H1 (cell line): ENCODE data around the gene KANSL1. TPM values are rescaled to one million over a fixed set of nuclear protein-coding genes. Genes with fewer than 3 reads are reported as not detected.

Source experiments
- CTCF ChIA-PET: fragments of 300-600 bp; sonication (Branson Sonifier 250); formaldehyde crosslinking; loops from one replicate; lab custom pipeline; 2021; ENCODE audit not compliant: partially characterized antibody; lab: Charles Lee
- POLR2A ChIA-PET: fragments of 300-600 bp; sonication (Branson Sonifier 250); formaldehyde crosslinking; loops from one replicate; lab custom pipeline; 2021; ENCODE audit warnings: inconsistent platforms; ENCODE audit not compliant: partially characterized antibody; lab: Charles Lee
- DNase-seq, 2 experiments: peaks; one replicate each; pipeline versions ENCODE4 v3.0.0 to v3.0.0-alpha.2; 2010 to 2022; ENCODE audit warnings: low spot score in 2 of 2, low read depth in 1 of 2, mixed read lengths in 1 of 2
- FAIRE-seq: peaks from 2 replicates; lab custom pipeline; 2011; peaks lifted over from hg19 to GRCh38; lab: Jason Lieb, UNC
- H2AFZ ChIP-seq: 2 replicates; pipeline ENCODE4 v1.8.1; 2012; ENCODE audit warnings: low read length, inconsistent platforms
- H2AK5ac ChIP-seq: 2 replicates; pipeline ENCODE4 v1.6.1; 2013; ENCODE audit warnings: low read depth, low read length
- H2BK120ac ChIP-seq: replicated peaks from 2 replicates; pipeline ENCODE3; 2013; ENCODE audit warnings: low read depth, low read length, inconsistent platforms
- H2BK12ac ChIP-seq: 2 replicates; pipeline ENCODE4 v1.6.1; 2013; ENCODE audit warnings: low read depth, low read length
- H2BK15ac ChIP-seq: 2 replicates; pipeline ENCODE4 v1.6.1; 2013; ENCODE audit warnings: low read length
- H2BK20ac ChIP-seq: 2 replicates; pipeline ENCODE4 v1.6.1; 2013; ENCODE audit warnings: low read length
- H2BK5ac ChIP-seq: 2 replicates; pipeline ENCODE4 v1.6.1; 2013; ENCODE audit warnings: low read depth, low read length
- H3K14ac ChIP-seq: 2 replicates; pipeline ENCODE4 v1.6.1; 2013; ENCODE audit warnings: inconsistent platforms; ENCODE audit not compliant: insufficient read length
- H3K18ac ChIP-seq: 2 replicates; pipeline ENCODE4 v1.6.1; 2013; ENCODE audit warnings: low read length; ENCODE audit errors: extremely low read depth
- H3K23ac ChIP-seq: 2 replicates; pipeline ENCODE4 v1.6.1; 2013; ENCODE audit warnings: inconsistent platforms; ENCODE audit not compliant: insufficient read length
- H3K23me2 ChIP-seq: 2 replicates; pipeline ENCODE4 v1.6.1; 2013; ENCODE audit warnings: low read depth, low read length
- H3K27ac ChIP-seq: 2 replicates; pipeline ENCODE4 v1.6.1; 2011; ENCODE audit warnings: low read depth, low read length, inconsistent platforms
- H3K27me3 ChIP-seq, 4 experiments: replicated peaks in 1 of 4; 1 replicate in 1 of 4; 2 replicates in 3 of 4; pipeline versions ENCODE4 v1.6.1 to v1.8.1; 2011 to 2013; ENCODE audit warnings: low read length in 3 of 4, mild to moderate bottlenecking in 3 of 4, inconsistent platforms in 2 of 4, mixed read lengths in 2 of 4, moderate library complexity in 1 of 4; ENCODE audit not compliant: control insufficient read depth in 3 of 4, insufficient read depth in 3 of 4; ENCODE audit errors: extremely low read depth in 1 of 4
- H3K36me3 ChIP-seq, 4 experiments: 2 replicates each; pipeline versions ENCODE4 v1.6.1 to v1.8.1; 2011 to 2013; ENCODE audit warnings: mild to moderate bottlenecking in 4 of 4, low read length in 3 of 4, moderate library complexity in 2 of 4, control low read depth in 1 of 4, inconsistent platforms in 1 of 4; ENCODE audit not compliant: insufficient read depth in 4 of 4, control insufficient read depth in 2 of 4
- H3K4ac ChIP-seq: replicated peaks from 2 replicates; pipeline ENCODE3; 2013; ENCODE audit warnings: low read length, low read depth, mixed read lengths, inconsistent platforms; ENCODE audit not compliant: insufficient read length
- H3K4me1 ChIP-seq, 4 experiments: replicated peaks in 1 of 4; 1 replicate in 1 of 4; 2 replicates in 3 of 4; pipeline versions ENCODE4 v1.6.1 to v1.8.1; 2011 to 2013; ENCODE audit warnings: low read length in 3 of 4, inconsistent platforms in 2 of 4, mixed read lengths in 1 of 4; ENCODE audit not compliant: insufficient read depth in 4 of 4, control insufficient read depth in 3 of 4
- H3K4me2 ChIP-seq, 2 experiments: 2 replicates each; pipeline versions ENCODE4 v1.6.1 to v1.8.1; 2011 to 2013; ENCODE audit warnings: low read depth in 2 of 2, low read length in 2 of 2, control low read depth in 1 of 2, inconsistent platforms in 1 of 2, mild to moderate bottlenecking in 1 of 2; ENCODE audit not compliant: insufficient read depth in 1 of 2
- H3K4me3 ChIP-seq, 4 experiments: fragments of 200-600, 300-600 bp in 1 of 4; sonication (generic), shearing (Covaris generic), sonication (Bioruptor Twin) in 1 of 4; 2 replicates each; pipeline versions ENCODE4 v1.5.1 to v1.8.1; 2011 to 2016; ENCODE audit warnings: low read length in 4 of 4, low read depth in 3 of 4, control low read depth in 2 of 4, inconsistent platforms in 2 of 4, mild to moderate bottlenecking in 2 of 4, mixed read lengths in 1 of 4, moderate library complexity in 1 of 4; ENCODE audit not compliant: insufficient read depth in 2 of 4; ENCODE audit errors: extremely low read depth in 1 of 4
- H3K56ac ChIP-seq: replicated peaks from 2 replicates; pipeline ENCODE3; 2013; ENCODE audit warnings: low read depth, mild to moderate bottlenecking, mixed read lengths, low read length, inconsistent platforms; ENCODE audit not compliant: insufficient read length
- H3K79me1 ChIP-seq: 2 replicates; pipeline ENCODE4 v1.6.1; 2013; ENCODE audit warnings: low read depth, low read length, control low read depth
- H3K79me2 ChIP-seq, 2 experiments: 2 replicates each; pipeline versions ENCODE4 v1.6.1 to v1.8.1; 2012 to 2013; ENCODE audit warnings: low read length in 2 of 2, mild to moderate bottlenecking in 2 of 2, inconsistent platforms in 1 of 2; ENCODE audit not compliant: insufficient read depth in 2 of 2, control insufficient read depth in 1 of 2
- H3K9ac ChIP-seq, 4 experiments: replicated peaks in 1 of 4; 1 replicate in 1 of 4; 2 replicates in 3 of 4; pipeline versions ENCODE4 v1.6.1 to v1.8.1; 2011 to 2013; ENCODE audit warnings: low read depth in 3 of 4, low read length in 3 of 4, control low read depth in 2 of 4, mild to moderate bottlenecking in 2 of 4, moderate library complexity in 2 of 4, inconsistent platforms in 1 of 4; ENCODE audit errors: extremely low read depth in 1 of 4
- H3K9me3 ChIP-seq, 2 experiments: 2 replicates each; pipeline versions ENCODE4 v1.6.1 to v1.8.1; 2012 to 2013; ENCODE audit warnings: mild to moderate bottlenecking in 2 of 2, moderate library complexity in 2 of 2, control low read depth in 1 of 2, inconsistent platforms in 1 of 2, low read depth in 1 of 2, low read length in 1 of 2, mixed read lengths in 1 of 2; ENCODE audit not compliant: insufficient read depth in 2 of 2
- H4K20me1 ChIP-seq, 2 experiments: replicated peaks in 1 of 2; 2 replicates each; pipeline versions ENCODE3 to v1.8.1; 2011 to 2013; ENCODE audit warnings: inconsistent platforms in 2 of 2, low read length in 2 of 2, mild to moderate bottlenecking in 1 of 2; ENCODE audit not compliant: insufficient read depth in 2 of 2, control insufficient read depth in 1 of 2
- H4K5ac ChIP-seq: 2 replicates; pipeline ENCODE4 v1.6.1; 2013; ENCODE audit warnings: low read length, low read depth, mixed read lengths, inconsistent platforms; ENCODE audit not compliant: insufficient read length
- H4K8ac ChIP-seq: 2 replicates; pipeline ENCODE4 v1.8.0; 2013; ENCODE audit warnings: mild to moderate bottlenecking, moderate library complexity, low read length, inconsistent platforms; ENCODE audit not compliant: insufficient read depth; ENCODE audit errors: extremely low read depth
- H4K91ac ChIP-seq: replicated peaks from 2 replicates; pipeline ENCODE3; 2013; ENCODE audit warnings: low read length, mixed read lengths, inconsistent platforms; ENCODE audit not compliant: insufficient read length
- EZH2 ChIP-seq: fragments of 200-600 bp; sonication (generic); IDR thresholded peaks from 2 replicates; pipeline ENCODE4 v1.7.1; 2012; ENCODE audit warnings: low read depth, mild to moderate bottlenecking, moderate library complexity, low read length, inconsistent platforms; ENCODE audit not compliant: severe bottlenecking
- GTF2F1 ChIP-seq: IDR thresholded peaks from 2 replicates; pipeline ENCODE4 v1.6.1; 2012; ENCODE audit warnings: low read depth, low read length, improper control_type of control experiment, borderline replicate concordance
- SAP30 ChIP-seq: fragments of 300-600 bp; sonication (generic); IDR thresholded peaks from 2 replicates; pipeline ENCODE4 v1.7.1; 2012; ENCODE audit warnings: low read length, moderate library complexity, mild to moderate bottlenecking, inconsistent platforms; ENCODE audit not compliant: insufficient read depth, insufficient replicate concordance
- TEAD4 ChIP-seq: IDR thresholded peaks from 2 replicates; pipeline ENCODE4 v1.6.1; 2012; ENCODE audit warnings: low read depth, low read length, inconsistent platforms, mixed read lengths
- WGBS, 2 experiments: shearing (Covaris generic) in 1 of 2; methylation state at CpG; one replicate each; pipeline versions ENCODE4 v1.1.6 to v1.1.7; 2013 to 2015; ENCODE audit warnings: low lambda C conversion rate in 2 of 2, mixed read lengths in 2 of 2, inconsistent platforms in 1 of 2, low coverage in 1 of 2, missing lambda C conversion rate in 1 of 2; ENCODE audit not compliant: insufficient replicate concordance in 2 of 2, insufficient coverage in 1 of 2, insufficient read length in 1 of 2; ENCODE audit errors: extremely low coverage in 1 of 2, missing lambda C conversion rate in 1 of 2; 5-methylcytosine and 5-hydroxymethylcytosine counted together
- polyA plus RNA-seq, 7 experiments: library from polyadenylated mRNA; depleted of rRNA in 3 of 7; stranded (reverse) in 5 of 7; unstranded in 2 of 7; fragments of >200 nt in 5 of 7; fragments of 200-250 nt in 2 of 7; gene quantifications; 1 replicate in 5 of 7; 2 replicates in 1 of 7; 4 replicates in 1 of 7; pipeline versions ENCODE4 v1.2.1 to v1.2.3, GENCODE V29; 2011 to 2013; ENCODE audit warnings: missing spikeins in 2 of 7, mixed read lengths in 2 of 7
- total RNA-seq: library from RNA; stranded (reverse); fragmentation: NEBNext Ultra II Directional; extraction: Animal tissue kit (Norgen Biotek cat#: 25700); gene quantifications from 2 replicates; pipeline ENCODE4 v1.2.1, GENCODE V29; 2021

KANSL1 gene
- total and polyA plus RNA-seq, 2 of the 8 experiments (the other 6 are each of a cell fraction or from before 2014, with no cell fraction given), result 34.0 to 128 TPM

DNA sequence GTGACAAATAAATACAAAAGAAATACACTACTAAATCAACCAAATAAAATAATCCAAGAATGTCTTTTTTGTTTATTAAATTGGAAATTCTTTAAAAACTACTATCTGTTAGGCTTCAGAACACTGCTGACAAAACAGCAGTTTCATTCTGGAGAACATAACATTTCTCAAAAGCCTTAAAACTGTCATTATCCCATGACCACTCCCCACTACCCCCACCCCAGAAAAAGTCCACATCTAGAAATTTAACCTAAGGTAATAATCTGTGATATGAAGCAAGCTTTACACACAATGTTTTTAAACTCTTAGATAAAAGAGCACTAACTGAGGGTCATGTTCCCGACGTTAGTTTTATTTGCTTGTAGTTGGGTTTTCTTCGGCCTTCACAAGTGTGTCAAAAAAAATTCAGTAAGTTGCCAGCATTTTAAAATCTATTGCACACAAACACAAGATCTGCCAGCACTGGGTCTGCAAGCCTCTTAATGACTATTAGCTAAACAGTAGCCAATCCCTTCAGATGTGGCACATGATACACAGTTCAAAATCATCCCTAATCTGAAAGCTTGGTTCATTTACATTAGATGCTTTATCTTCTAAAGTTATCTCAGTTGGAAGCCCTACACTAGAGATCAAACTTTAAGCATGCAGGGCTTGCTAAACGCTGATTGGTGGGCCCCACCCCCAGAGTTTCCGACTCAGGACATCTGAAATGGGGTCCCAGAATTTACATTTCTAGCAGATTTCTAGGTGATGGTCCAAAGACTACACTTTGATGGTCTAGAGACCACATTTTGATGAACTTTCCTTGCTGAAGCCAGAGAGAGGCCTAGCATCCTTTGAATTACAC, 75.2 kb downstream of the KANSL1 start:
- H2BK120ac ChIP-seq, result no peak overlapping the region
- no peak overlapping the region for H2BK20ac ChIP-seq
- H4K91ac ChIP-seq, result no peak overlapping the region
- H2BK15ac ChIP-seq, result no peak overlapping the region
- no peak overlapping the region for H2AK5ac ChIP-seq
- H3K9me3 ChIP-seq, result no peaks in the 10 kb centered on the region
- H3K4me3 ChIP-seq, result no peak overlapping the region
- ChIA-PET CTCF (interaction anchor here (0.6 to 1.6 kb wide), 4 partner anchors 18 to 57 kb away, joined by 3 to 4 read pairs (median 4); no protein-coding TSS in a partner anchor), POLR2A (interaction anchor here (1.2 to 2.0 kb wide), 7 partner anchors 13 to 51 kb away, joined by 3 to 7 read pairs (median 4); no protein-coding TSS in a partner anchor)
- H4K20me1 ChIP-seq, result peaks cover 35 to 52% of the 10 kb centered on the region in 2 experiments
- H3K36me3 ChIP-seq, result no peaks in the 10 kb centered on the region
- H3K23me2 ChIP-seq, result no peaks in the 10 kb centered on the region; the same call in 1 of the 2 replicates
- H2BK5ac ChIP-seq, result no peak overlapping the region
- DNase-seq, result no peak
- no peak overlapping the region for H2BK12ac ChIP-seq
- no peak overlapping the region for H3K56ac ChIP-seq
- FAIRE-seq, result peak; percentile 78
- no peak overlapping the region for H3K23ac ChIP-seq
- H3K27ac ChIP-seq, result no peak overlapping the region; the same call in 1 of the 2 replicates
- H3K4me1 ChIP-seq, result peaks cover 7 to 24% (median 18%) of the 10 kb centered on the region in 4 experiments; a peak in 6 of 7 replicates
- no peak overlapping the region for H4K8ac ChIP-seq
- H3K79me2 ChIP-seq, result peaks cover 59 to 100% of the 10 kb centered on the region in 2 experiments
- H3K27me3 ChIP-seq, result no peaks in the 10 kb centered on the region
- H3K4me2 ChIP-seq, result peak overlapping the region; percentile 26 to 33; a peak in 3 of 4 replicates
- H4K5ac ChIP-seq, result no peak overlapping the region
- peak overlapping the region in 1 of 4 experiments; percentile 4; a peak in 1 of 7 replicates for H3K9ac ChIP-seq
- peaks cover 13% of the 10 kb centered on the region for H3K79me1 ChIP-seq
- 39% methylated on average over 5 of the region's 5 CpGs; no CpG with 5 or more reads in 1 of the 2 experiments for WGBS, 2 experiments
- no peak overlapping the region for H2AFZ ChIP-seq
- H3K14ac ChIP-seq, result no peak overlapping the region
- no peak overlapping the region for H3K4ac ChIP-seq
- no peak overlapping the region for H3K18ac ChIP-seq
- TF ChIP-seq GTF2F1 (no peak), EZH2 (no peak), SAP30 (no peak), TEAD4 (no peak)
